OCI-LY7 (cell line): ENCODE data around the gene ELF1. TPM values are rescaled to one million over a fixed set of nuclear protein-coding genes. Genes with fewer than 3 reads are reported as not detected.

Experiments used
- BruUV-seq: library from RNA; stranded (reverse); fragments of 400-500 nt; replicated peaks from 2 replicates; lab custom pipeline; 2021; lab: Mats Ljungman, UMichigan
- CTCF ChIA-PET: fragments of 300-600 bp; sonication (Branson Sonifier 250); formaldehyde crosslinking; loops from one replicate; lab custom pipeline; 2022; ENCODE audit warnings: antibody characterized with exemption; ENCODE audit not compliant: unreplicated experiment; lab: Charles Lee
- POLR2A ChIA-PET: fragments of 300-600 bp; sonication (Branson Sonifier 250); formaldehyde crosslinking; loops from one replicate; lab custom pipeline; 2022; ENCODE audit warnings: antibody characterized with exemption; lab: Charles Lee
- DNase-seq: peaks from one replicate; pipeline ENCODE4 v3.0.0-alpha.2; 2015; ENCODE audit warnings: low spot score
- H2AFZ ChIP-seq: fragments of 200-600 bp; sonication (generic), shearing (Covaris generic); 2 replicates; pipeline ENCODE4 v1.6.1; 2014; ENCODE audit warnings: mild to moderate bottlenecking, antibody characterized with exemption, low read length, moderate library complexity
- H3K27ac ChIP-seq: fragments of 200-600 bp; sonication (generic); 2 replicates; pipeline ENCODE4 v1.5.1; 2014; ENCODE audit warnings: mixed run types, low read depth, mild to moderate bottlenecking, moderate library complexity, low read length, inconsistent platforms; ENCODE audit not compliant: poor library complexity, severe bottlenecking
- H3K36me3 ChIP-seq: fragments of 200-600 bp; sonication (generic); 2 replicates; pipeline ENCODE4 v1.6.1; 2014; ENCODE audit warnings: mild to moderate bottlenecking, antibody characterized with exemption, low read length, moderate library complexity, mixed read lengths; ENCODE audit not compliant: insufficient read depth
- H3K4me1 ChIP-seq: fragments of 200-600 bp; sonication (generic); 2 replicates; pipeline ENCODE4 v1.5.1; 2014; ENCODE audit warnings: mild to moderate bottlenecking, low read length; ENCODE audit not compliant: insufficient read depth, poor library complexity, severe bottlenecking
- H3K4me2 ChIP-seq: fragments of 200-600 bp; sonication (generic); 2 replicates; pipeline ENCODE4 v1.6.1; 2014; ENCODE audit warnings: mild to moderate bottlenecking, low read length
- H3K4me3 ChIP-seq: fragments of 200-600 bp; sonication (generic); 2 replicates; pipeline ENCODE4 v1.5.1; 2014; ENCODE audit warnings: mild to moderate bottlenecking, low read depth, low read length; ENCODE audit not compliant: poor library complexity, severe bottlenecking
- H3K79me2 ChIP-seq: fragments of 200-600 bp; sonication (generic); 2 replicates; pipeline ENCODE4 v1.6.1; 2016; ENCODE audit warnings: low read depth, mild to moderate bottlenecking, low read length, moderate library complexity, mixed read lengths; ENCODE audit not compliant: insufficient read depth
- H3K9me2 ChIP-seq: fragments of 200-600 bp; sonication (generic); 2 replicates; pipeline ENCODE4 v1.6.1; 2016; ENCODE audit warnings: mild to moderate bottlenecking, low read length, mixed read lengths; ENCODE audit not compliant: insufficient read depth
- H3K9me3 ChIP-seq: fragments of 200-600 bp; sonication (generic); 2 replicates; pipeline ENCODE4 v1.6.1; 2014; ENCODE audit warnings: mild to moderate bottlenecking, mixed run types, low read length, mixed read lengths
- H4K20me1 ChIP-seq: fragments of 200-600 bp; sonication (generic); 2 replicates; pipeline ENCODE4 v1.6.1; 2014; ENCODE audit warnings: mild to moderate bottlenecking, antibody characterized with exemption, low read length, moderate library complexity, mixed read lengths; ENCODE audit not compliant: insufficient read depth
- EZH2phosphoT487 ChIP-seq: fragments of 200-600 bp; sonication (generic); IDR thresholded peaks from 2 replicates; pipeline ENCODE4 v1.6.1; 2018; ENCODE audit warnings: low read depth, borderline replicate concordance, mild to moderate bottlenecking, mixed run types, antibody characterized with exemption, low read length, moderate library complexity, mixed read lengths
- intact Hi-C: fragments of 100-400 bp; cut with micrococcal nuclease; formaldehyde crosslinking; loops from one replicate; pipeline ENCODE4 v1.10.0; 2022; ENCODE audit not compliant: unreplicated experiment
- total RNA-seq, 2 experiments: library from RNA; depleted of rRNA in 1 of 2; stranded (reverse); fragments of >200 nt in 1 of 2; shearing (Covaris generic) in 1 of 2; gene quantifications; 2 replicates each; pipeline ENCODE4 v1.2.3, GENCODE V29; 2014 to 2022
- TF ChIP-seq, protein P1 (sequence below): fragments of 200-600 bp; sonication (generic); conservative IDR thresholded peaks from 2 replicates; pipeline ENCODE4 v1.5.1; 2014; ENCODE audit warnings: mild to moderate bottlenecking, antibody characterized with exemption, low read length, moderate library complexity, mixed read lengths

Gene ELF1
- total RNA-seq, 2 experiments from 2014 or later: 111 to 248 TPM

DNA sequence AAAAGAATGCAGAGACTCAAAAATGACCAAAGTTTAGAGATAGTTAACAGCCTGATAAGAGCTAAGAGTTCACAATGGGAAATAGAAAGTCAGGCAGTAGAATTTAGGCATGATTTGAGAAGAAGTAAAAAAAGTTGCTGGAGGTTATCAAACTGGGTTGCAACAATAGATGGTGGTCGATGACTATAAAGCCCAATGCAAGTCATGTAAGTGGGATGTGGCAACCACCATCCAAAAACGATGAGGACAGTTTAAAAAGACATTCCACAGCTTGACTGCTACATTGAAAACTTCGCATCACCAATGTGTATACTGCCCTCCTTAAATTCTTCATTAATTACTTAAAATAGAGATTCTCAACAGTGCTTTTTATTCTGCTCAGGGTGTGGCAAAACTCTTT is 19.7 kb downstream of the ELF1 start:
- Histone ChIP-seq H3K27ac (peak overlapping the region; percentile 99), H3K4me1 (peaks cover 100% of the 10 kb centered on the region), H3K9me3 (peaks cover 8% of the 10 kb centered on the region; the same call in 1 of the 2 replicates), H2AFZ (no peak overlapping the region), H3K79me2 (peaks cover 100% of the 10 kb centered on the region), H3K9me2 (no peaks in the 10 kb centered on the region), H3K4me2 (peak overlapping the region; percentile 63), H3K4me3 (peak overlapping the region; percentile 42), H4K20me1 (peaks cover 10% of the 10 kb centered on the region; the same call in 1 of the 2 replicates), H3K36me3 (peaks cover 92% of the 10 kb centered on the region)
- no TSS peak for BruUV-seq
- intact Hi-C loops: no loop called here
- TF ChIP-seq EZH2phosphoT487: no peak
- TF ChIP-seq, protein P1, sequence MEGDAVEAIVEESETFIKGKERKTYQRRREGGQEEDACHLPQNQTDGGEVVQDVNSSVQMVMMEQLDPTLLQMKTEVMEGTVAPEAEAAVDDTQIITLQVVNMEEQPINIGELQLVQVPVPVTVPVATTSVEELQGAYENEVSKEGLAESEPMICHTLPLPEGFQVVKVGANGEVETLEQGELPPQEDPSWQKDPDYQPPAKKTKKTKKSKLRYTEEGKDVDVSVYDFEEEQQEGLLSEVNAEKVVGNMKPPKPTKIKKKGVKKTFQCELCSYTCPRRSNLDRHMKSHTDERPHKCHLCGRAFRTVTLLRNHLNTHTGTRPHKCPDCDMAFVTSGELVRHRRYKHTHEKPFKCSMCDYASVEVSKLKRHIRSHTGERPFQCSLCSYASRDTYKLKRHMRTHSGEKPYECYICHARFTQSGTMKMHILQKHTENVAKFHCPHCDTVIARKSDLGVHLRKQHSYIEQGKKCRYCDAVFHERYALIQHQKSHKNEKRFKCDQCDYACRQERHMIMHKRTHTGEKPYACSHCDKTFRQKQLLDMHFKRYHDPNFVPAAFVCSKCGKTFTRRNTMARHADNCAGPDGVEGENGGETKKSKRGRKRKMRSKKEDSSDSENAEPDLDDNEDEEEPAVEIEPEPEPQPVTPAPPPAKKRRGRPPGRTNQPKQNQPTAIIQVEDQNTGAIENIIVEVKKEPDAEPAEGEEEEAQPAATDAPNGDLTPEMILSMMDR: no peak
- CTCF ChIA-PET: no interaction called here
- POLR2A ChIA-PET: interaction anchor here (0.7 to 0.9 kb wide), 3 partner anchors 14 to 22 kb away, joined by 3 to 4 read pairs (median 3); no protein-coding TSS in a partner anchor
- no peak for DNase-seq

DNA sequence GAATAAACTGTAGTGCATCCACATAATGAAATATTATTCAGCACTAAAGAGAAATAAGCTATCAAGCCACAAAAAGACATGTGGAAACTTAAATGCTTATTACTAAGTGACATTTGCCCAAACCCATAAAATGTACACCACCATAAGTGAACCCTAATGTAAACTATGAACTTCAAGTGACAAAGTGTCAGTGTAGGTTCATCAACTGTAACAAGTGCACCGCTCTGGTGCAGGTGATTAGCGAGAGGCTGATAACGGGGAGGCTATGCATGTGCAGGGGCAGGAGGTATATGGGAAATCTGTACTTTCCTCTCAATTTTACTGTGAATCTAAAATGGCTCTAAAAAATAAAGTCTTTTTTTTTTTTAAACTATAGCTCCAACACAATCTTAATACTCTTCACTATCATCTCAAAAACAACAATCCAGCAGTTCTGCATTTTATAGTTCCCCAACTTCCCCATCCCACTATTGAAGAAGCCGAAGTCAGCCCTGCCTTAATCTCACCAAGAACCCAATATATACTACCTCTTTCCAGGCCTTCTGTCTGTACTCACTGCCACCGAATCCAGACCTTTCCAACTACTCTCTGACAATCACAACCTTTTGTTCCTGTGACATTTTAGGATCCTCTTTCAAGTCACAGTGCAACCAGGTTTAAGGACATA is 22.6 kb downstream of the ELF1 start:
- no peak for TF ChIP-seq EZH2phosphoT487
- TF ChIP-seq, protein P1: no peak
- BruUV-seq: no TSS peak
- no peaks in the 10 kb centered on the region for H3K9me2 ChIP-seq

DNA sequence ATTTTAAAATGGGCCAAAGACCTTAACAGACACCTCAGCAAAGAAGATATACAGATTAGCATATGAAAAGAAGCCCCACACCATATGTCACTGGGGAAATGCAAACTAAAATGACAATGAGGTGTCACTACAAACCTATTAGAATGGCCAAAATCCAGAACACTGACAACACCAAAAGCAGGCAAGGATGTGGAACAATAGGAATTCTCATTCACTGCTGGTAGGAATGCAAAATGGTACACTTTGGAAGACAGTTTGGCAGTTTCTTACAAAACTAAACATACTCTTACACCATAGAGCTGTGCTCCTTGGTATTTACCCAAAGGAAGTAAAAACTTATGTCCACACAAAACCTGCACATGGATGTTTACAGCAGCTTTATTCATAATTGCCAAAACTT is 23.1 kb downstream of the ELF1 start:
- peak overlapping the region; percentile 72 for H3K4me2 ChIP-seq
- no peaks in the 10 kb centered on the region for H3K9me3 ChIP-seq
- ChIA-PET POLR2A (interaction anchor here (0.8 to 4.1 kb wide), 8 partner anchors 9 to 133 kb away, joined by 3 to 38 read pairs (median 5); no protein-coding TSS in a partner anchor), CTCF (no interaction called here)
- peak overlapping the region; percentile 35 for H3K4me3 ChIP-seq
- peaks cover 100% of the 10 kb centered on the region for H3K79me2 ChIP-seq
- H3K4me1 ChIP-seq: peaks cover 100% of the 10 kb centered on the region
- no peak overlapping the region for H2AFZ ChIP-seq
- no TSS peak for BruUV-seq
- H3K27ac ChIP-seq: peak overlapping the region; percentile 99
- peaks cover 14% of the 10 kb centered on the region; the same call in 1 of the 2 replicates for H4K20me1 ChIP-seq
- H3K36me3 ChIP-seq: peaks cover 91% of the 10 kb centered on the region
- DNase-seq: no peak
- intact Hi-C loops: no loop called here
- H3K9me2 ChIP-seq: no peaks in the 10 kb centered on the region
- TF ChIP-seq EZH2phosphoT487: no peak

More for the DNA sequence above, 22.6 kb downstream of the ELF1 start:
- Histone ChIP-seq H4K20me1 (peaks cover 13% of the 10 kb centered on the region; the same call in 1 of the 2 replicates), H2AFZ (no peak overlapping the region), H3K4me1 (peaks cover 100% of the 10 kb centered on the region), H3K79me2 (peaks cover 100% of the 10 kb centered on the region), H3K4me2 (peak overlapping the region; percentile 72), H3K36me3 (peaks cover 91% of the 10 kb centered on the region), H3K9me3 (peaks cover 3% of the 10 kb centered on the region; the same call in 1 of the 2 replicates), H3K27ac (peak overlapping the region; percentile 99), H3K4me3 (peak overlapping the region; percentile 35)
- no peak for DNase-seq
- CTCF ChIA-PET: no interaction called here
- POLR2A ChIA-PET: interaction anchor here (0.6 to 4.1 kb wide), 7 partner anchors 8 to 76 kb away, joined by 3 to 38 read pairs (median 6); no protein-coding TSS in a partner anchor
- intact Hi-C loops: no loop called here
